SJSA1 (cell line): ENCODE results near the gene PSTPIP1. TPM values are rescaled to one million over a fixed set of nuclear protein-coding genes. Genes with fewer than 3 reads are reported as not detected.

ENCODE experiments used
- DNase-seq, 2 experiments: peaks; one replicate each; pipeline ENCODE4 v3.0.0-alpha.2; 2015 to 2020; ENCODE audit warnings: low spot score in 2 of 2, low read depth in 1 of 2
- H3K27ac ChIP-seq: fragments of 250-450 bp; sonication (Bioruptor Pico); 2 replicates; pipeline ENCODE4 v1.5.1; 2020; ENCODE audit warnings: mild to moderate bottlenecking, moderate library complexity
- H3K27me3 ChIP-seq: fragments of 250-450 bp; sonication (Bioruptor Pico); replicated peaks from 2 replicates; pipeline ENCODE4 v1.5.1; 2020; ENCODE audit warnings: mild to moderate bottlenecking, moderate library complexity
- H3K36me3 ChIP-seq: fragments of 250-450 bp; sonication (Bioruptor Pico); 2 replicates; pipeline ENCODE4 v1.5.1; 2020; ENCODE audit warnings: mild to moderate bottlenecking
- H3K4me1 ChIP-seq: fragments of 250-450 bp; sonication (Bioruptor Pico); replicated peaks from 2 replicates; pipeline ENCODE4 v1.6.1; 2021; ENCODE audit warnings: mild to moderate bottlenecking
- H3K4me3 ChIP-seq: fragments of 250-450 bp; sonication (Bioruptor Pico); 2 replicates; pipeline ENCODE4 v1.5.1; 2020; ENCODE audit warnings: mild to moderate bottlenecking
- H3K9me3 ChIP-seq: fragments of 250-450 bp; sonication (Bioruptor Pico); replicated peaks from 2 replicates; pipeline ENCODE4 v1.5.1; 2020; ENCODE audit warnings: mild to moderate bottlenecking
- total RNA-seq: library from RNA; depleted of rRNA; stranded (reverse); fragments of >200 nt; shearing (Covaris generic); gene quantifications from 2 replicates; pipeline ENCODE4 v1.2.3, GENCODE V29; 2014

PSTPIP1 gene
- total RNA-seq, 1 experiment from 2014 or later, result not detected

DNA sequence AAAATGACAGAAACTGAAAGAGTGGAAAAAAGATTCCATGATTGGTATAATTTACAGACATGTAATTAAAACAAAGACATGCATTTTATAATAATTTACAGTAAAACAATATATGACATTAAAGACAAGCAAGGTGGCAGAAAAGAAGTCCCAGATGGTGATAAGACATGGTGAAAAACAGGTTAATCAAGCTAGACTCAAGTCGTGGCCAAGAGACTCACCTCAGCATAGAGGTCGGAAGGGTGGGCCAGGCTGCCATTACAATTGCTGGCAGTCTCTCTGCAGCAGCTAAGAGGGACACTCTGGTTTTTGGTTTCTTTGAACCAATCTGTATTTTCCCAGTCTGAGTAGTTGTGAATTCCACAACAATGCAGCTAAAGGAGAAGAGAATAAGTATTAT lies 57.6 kb downstream of the PSTPIP1 start:
- Histone ChIP-seq H3K36me3 (peaks cover 44% of the 10 kb centered on the region), H3K4me3 (no peak overlapping the region), H3K9me3 (no peaks in the 10 kb centered on the region), H3K27ac (no peak overlapping the region), H3K27me3 (no peaks in the 10 kb centered on the region), H3K4me1 (no peaks in the 10 kb centered on the region)
- DNase-seq, result no peak

- no peak for DNase-seq
- Histone ChIP-seq H3K27me3 (no peaks in the 10 kb centered on the region), H3K4me3 (no peak overlapping the region), H3K9me3 (no peaks in the 10 kb centered on the region), H3K36me3 (peaks cover 34% of the 10 kb centered on the region), H3K4me1 (no peaks in the 10 kb centered on the region), H3K27ac (no peak overlapping the region)
These were observed 58.8 kb downstream of the PSTPIP1 start for GRCh38 chr15:77053709-77054108.

DNA sequence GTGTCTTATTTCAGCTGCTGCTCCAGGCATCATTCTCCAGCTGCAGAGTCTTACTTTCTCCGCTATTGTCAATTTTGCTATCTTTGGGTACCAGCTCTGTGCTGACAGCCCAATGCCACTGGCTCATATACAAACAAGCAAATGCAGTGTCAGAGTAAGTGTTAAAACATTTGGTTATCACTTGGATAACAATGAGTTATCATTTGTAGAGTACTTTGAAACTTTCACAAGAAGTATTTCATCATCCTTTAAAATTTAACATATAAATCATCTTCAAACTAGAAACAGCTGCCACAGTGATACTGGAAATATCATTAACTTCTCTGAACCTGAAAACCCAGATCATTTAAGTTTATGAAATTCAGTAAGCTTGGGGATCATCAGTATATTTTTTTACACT lies 62.1 kb downstream of the PSTPIP1 start:
- H3K27ac ChIP-seq, result no peak overlapping the region

DNA sequence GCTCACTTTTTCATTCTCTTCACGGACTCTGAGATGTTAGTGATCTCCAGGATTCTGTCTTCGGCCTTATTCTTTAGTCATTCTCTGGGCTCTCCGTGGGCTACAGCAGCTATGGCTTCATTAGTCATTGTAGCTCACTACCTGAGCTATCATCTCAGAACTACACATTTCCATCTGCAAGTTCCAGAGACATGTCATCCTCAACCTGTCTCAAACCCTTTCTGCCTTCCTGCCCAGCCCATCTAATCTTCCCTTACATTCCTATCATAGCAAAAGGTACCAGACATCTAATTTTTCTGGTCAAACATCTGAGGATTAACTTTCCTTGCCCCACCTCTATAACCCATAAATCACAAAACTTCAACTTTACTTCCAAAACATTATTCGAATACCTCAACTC lies 62.8 kb downstream of the PSTPIP1 start:
- Histone ChIP-seq H3K27me3 (no peaks in the 10 kb centered on the region), H3K9me3 (no peaks in the 10 kb centered on the region), H3K4me1 (no peaks in the 10 kb centered on the region), H3K36me3 (peaks cover 13% of the 10 kb centered on the region), H3K4me3 (no peak overlapping the region), H3K27ac (no peak overlapping the region)
- DNase-seq, result no peak

More for the DNA sequence above, 62.1 kb downstream of the PSTPIP1 start:
- H3K4me1 ChIP-seq, result no peaks in the 10 kb centered on the region
- H3K27me3 ChIP-seq, result no peaks in the 10 kb centered on the region
- H3K4me3 ChIP-seq, result no peak overlapping the region
- DNase-seq, result no peak
- H3K9me3 ChIP-seq, result no peaks in the 10 kb centered on the region
- peaks cover 19% of the 10 kb centered on the region for H3K36me3 ChIP-seq

DNA sequence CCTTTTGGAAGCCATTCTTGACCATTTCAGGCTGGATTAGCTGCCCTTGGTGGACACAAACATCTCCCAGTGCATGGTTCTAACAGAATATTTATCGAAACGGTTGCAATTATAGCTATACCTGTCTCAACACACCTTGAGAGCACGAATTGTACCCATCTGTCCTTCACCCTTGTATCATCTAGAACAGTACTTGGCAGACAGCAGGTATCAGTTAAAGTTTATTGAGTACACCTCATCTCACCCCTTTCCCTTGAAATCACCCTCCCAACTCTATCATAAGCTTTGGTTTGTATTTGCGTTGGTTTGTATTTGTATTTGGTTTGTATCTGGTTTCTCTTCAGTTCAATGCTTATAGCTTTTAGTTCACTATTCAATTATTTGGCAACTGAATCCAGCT lies 63.5 kb downstream of the PSTPIP1 start:
- DNase-seq, result no peak
- Histone ChIP-seq H3K9me3 (no peaks in the 10 kb centered on the region), H3K36me3 (peaks cover 8% of the 10 kb centered on the region; the same call in 1 of the 2 replicates), H3K4me1 (no peaks in the 10 kb centered on the region), H3K4me3 (no peak overlapping the region), H3K27ac (no peak overlapping the region), H3K27me3 (no peaks in the 10 kb centered on the region)

- H3K4me3 ChIP-seq, result no peak overlapping the region
- DNase-seq, result no peak
These were observed 64.9 kb downstream of the PSTPIP1 start for GRCh38 chr15:77059786-77060361.

DNA sequence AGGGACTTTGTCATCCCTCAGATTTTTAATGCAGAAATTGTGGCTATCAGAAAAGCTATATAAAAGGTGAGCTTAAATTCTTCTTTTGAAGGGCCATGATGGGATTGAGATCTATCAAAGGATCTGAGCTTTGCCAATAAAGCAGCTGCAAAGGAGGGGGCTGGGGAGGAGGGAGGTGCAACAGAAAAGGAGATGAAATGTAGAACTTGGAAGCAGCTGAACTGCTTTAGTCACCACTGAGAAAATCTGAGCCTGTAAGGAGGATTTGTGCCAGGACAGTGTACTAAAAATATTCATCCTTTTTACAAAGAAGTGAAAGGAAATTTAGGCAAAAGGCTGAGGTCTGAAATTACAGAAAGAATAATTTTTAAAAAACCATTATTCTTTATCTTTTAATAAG lies 65.6 kb downstream of the PSTPIP1 start:
- Histone ChIP-seq H3K27ac (no peak overlapping the region), H3K4me1 (peaks cover 15% of the 10 kb centered on the region), H3K9me3 (no peaks in the 10 kb centered on the region), H3K4me3 (no peak overlapping the region), H3K36me3 (0 out of 2 replicates have a peak, but pooled peaks cover 3% of the 10 kb centered on the region), H3K27me3 (no peaks in the 10 kb centered on the region)
- DNase-seq, result no peak

More at GRCh38 chr15:77059786-77060361, 64.9 kb downstream of the PSTPIP1 start:
- Histone ChIP-seq H3K4me1 (peaks cover 8% of the 10 kb centered on the region), H3K36me3 (0 out of 2 replicates have a peak, but pooled peaks cover 3% of the 10 kb centered on the region), H3K9me3 (no peaks in the 10 kb centered on the region), H3K27me3 (no peaks in the 10 kb centered on the region), H3K27ac (no peak overlapping the region)

DNA sequence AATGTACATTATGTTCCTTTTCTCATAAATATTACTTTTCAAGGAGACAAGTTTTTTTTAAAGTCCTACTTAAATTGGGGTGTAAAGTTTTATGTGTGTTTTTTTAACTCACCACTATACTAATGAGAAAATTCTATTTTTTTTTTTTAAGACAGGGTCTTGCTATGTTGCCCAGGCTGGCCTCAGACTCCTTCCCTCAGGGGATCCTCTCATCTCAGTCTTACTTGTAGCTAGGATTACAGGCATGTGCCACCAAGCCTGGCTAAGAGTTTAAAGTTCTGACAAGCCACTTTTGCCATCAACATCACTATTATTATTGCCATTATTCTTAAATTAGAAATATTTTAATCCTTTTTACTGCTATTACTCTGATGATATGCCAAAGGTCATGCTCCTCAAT lies 68.3 kb downstream of the PSTPIP1 start:
- Histone ChIP-seq H3K9me3 (no peaks in the 10 kb centered on the region), H3K36me3 (0 out of 2 replicates have a peak, but pooled peaks cover 3% of the 10 kb centered on the region), H3K4me1 (peaks cover 30% of the 10 kb centered on the region), H3K27ac (no peak overlapping the region), H3K27me3 (no peaks in the 10 kb centered on the region), H3K4me3 (no peak overlapping the region)
- DNase-seq, result no peak

DNA sequence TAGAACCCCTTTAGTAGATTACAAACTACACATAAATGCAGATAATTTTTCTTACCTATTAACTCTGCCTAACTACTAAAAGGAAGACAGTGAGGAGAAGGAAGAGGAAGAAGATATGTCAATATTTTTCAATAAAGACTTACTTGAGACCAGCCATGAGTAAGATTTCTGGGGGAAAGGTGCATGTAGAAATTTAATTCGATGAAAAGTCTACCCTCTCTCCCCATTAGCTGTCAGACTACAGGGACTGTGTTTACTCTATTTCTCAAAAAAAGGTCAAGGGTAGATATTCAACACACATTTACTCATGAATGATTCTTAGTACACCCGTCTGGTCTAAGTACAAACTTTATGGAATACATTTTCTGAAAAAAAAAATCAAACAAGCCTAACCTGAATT lies 69.1 kb downstream of the PSTPIP1 start:
- Histone ChIP-seq H3K4me1 (peaks cover 31% of the 10 kb centered on the region), H3K9me3 (no peaks in the 10 kb centered on the region), H3K27ac (no peak overlapping the region), H3K4me3 (no peak overlapping the region), H3K36me3 (peaks cover 7% of the 10 kb centered on the region; the same call in 1 of the 2 replicates), H3K27me3 (no peaks in the 10 kb centered on the region)
- DNase-seq, result no peak

DNA sequence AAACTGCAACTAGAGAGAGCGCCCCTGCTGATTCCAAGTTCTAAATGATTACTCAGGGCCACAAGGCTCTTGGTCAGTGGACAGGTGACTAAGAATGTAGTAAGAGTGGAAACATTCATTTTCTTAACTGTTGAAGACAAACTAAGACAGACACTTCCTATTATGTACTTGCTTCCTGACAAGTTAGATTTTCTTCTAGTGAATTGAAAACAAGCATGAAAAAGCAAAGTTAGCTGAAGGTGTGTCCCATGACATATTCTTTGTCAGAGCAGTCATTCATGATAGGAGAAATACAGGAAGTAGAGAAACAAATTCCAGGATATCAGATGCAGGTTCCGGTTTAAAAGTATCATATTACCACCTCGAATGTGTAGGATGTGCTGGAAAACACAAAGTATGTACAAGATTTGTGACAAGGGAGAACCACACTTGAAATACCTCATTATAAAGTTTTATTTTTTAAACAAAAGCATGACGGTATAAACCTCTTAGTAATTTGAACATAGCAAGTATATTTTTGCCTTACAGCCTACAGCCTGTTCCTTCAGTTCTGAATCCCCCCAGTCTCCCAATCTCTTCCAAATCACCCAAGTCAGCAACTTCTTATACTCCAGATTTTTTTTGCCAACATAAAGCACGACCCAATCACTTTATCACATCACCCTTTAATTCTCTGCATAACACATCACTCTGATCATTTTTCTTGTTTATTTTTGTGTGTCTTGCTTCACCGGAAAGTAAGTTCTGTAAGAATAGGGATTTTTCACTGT lies 69.8 kb downstream of the PSTPIP1 start:
- Histone ChIP-seq H3K27me3 (no peaks in the 10 kb centered on the region), H3K4me1 (peaks cover 35% of the 10 kb centered on the region), H3K4me3 (no peak overlapping the region), H3K9me3 (no peaks in the 10 kb centered on the region), H3K27ac (no peak overlapping the region), H3K36me3 (peaks cover 12% of the 10 kb centered on the region)
- DNase-seq, result no peak

GRCh38 chr15:77066971-77067690 lies 72.2 kb downstream of the PSTPIP1 start:
- Histone ChIP-seq H3K27me3 (no peaks in the 10 kb centered on the region), H3K36me3 (peaks cover 23% of the 10 kb centered on the region), H3K27ac (peak overlapping the region; percentile 44), H3K4me3 (no peak overlapping the region), H3K9me3 (no peaks in the 10 kb centered on the region), H3K4me1 (peaks cover 45% of the 10 kb centered on the region)
- peak in 1 of 2 experiments; percentile 37 for DNase-seq

DNA sequence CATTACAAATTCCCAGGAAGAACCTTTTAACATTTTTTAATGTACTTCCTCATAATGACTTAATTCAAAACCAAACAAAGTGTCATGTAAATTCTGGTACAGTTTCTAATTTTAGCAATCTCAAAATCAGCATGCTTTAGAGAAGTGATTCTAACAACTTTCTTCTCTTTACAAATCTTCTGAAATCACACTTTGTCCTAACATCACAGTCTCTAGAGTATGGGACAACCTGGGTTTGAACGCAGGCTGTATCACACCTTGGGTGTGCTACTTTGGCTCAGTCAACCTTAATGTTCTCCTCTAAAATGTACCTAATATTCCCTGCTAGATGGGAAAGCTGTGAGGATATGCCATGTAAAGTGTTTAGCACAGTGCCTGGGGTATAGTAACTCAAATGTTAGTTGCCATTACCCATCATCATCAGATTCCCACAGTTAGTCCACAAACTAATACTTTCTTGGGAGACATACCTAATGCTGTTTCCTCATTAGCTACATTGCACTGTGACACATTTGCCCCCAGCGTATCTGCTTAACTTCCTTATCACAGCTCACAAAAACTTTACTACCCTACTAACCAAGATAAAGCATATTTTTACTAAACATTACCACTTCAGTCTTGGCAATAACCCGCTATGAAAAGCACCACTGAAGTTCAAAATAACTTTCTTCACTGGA lies 72.9 kb downstream of the PSTPIP1 start:
- Histone ChIP-seq H3K27me3 (no peaks in the 10 kb centered on the region), H3K36me3 (peaks cover 23% of the 10 kb centered on the region), H3K4me3 (no peak overlapping the region), H3K9me3 (no peaks in the 10 kb centered on the region), H3K27ac (peak overlapping the region; percentile 44), H3K4me1 (peaks cover 45% of the 10 kb centered on the region)
- no peak for DNase-seq

GRCh38 chr15:77068633-77069032 lies 73.7 kb downstream of the PSTPIP1 start:
- no peaks in the 10 kb centered on the region for H3K9me3 ChIP-seq
- no peaks in the 10 kb centered on the region for H3K27me3 ChIP-seq
- peaks cover 23% of the 10 kb centered on the region for H3K36me3 ChIP-seq
- peaks cover 45% of the 10 kb centered on the region for H3K4me1 ChIP-seq
- DNase-seq, result no peak
- H3K27ac ChIP-seq, result no peak overlapping the region
- no peak overlapping the region for H3K4me3 ChIP-seq
